Kidney (tissue), 14 donors: ENCODE data around the gene OTUD4. TPM values are rescaled to one million over a fixed set of nuclear protein-coding genes. Genes with fewer than 3 reads are reported as not detected.

Source experiments
- DNase-seq, 5 donors: peaks; one replicate each; pipeline ENCODE4 v3.0.0-alpha.2; 2013 to 2020
- FAIRE-seq: peaks from 2 replicates; lab custom pipeline; 2012; peaks lifted over from hg19 to GRCh38; lab: Jason Lieb, UNC
- H3K27ac ChIP-seq, 2 donors: one replicate each; pipeline ENCODE4 v1.7.0; 2013; ENCODE audit warnings: low read depth in 2 of 2, low read length in 2 of 2, inconsistent platforms in 1 of 2
- H3K27me3 ChIP-seq: one replicate; pipeline ENCODE4 v1.7.1; 2013; ENCODE audit warnings: low read length, inconsistent platforms; ENCODE audit not compliant: control insufficient read depth, insufficient read depth
- H3K36me3 ChIP-seq, 3 donors: one replicate each; pipeline versions ENCODE4 v1.7.0 to v1.7.1; 2013; ENCODE audit warnings: low read length in 3 of 3, control low read depth in 1 of 3, inconsistent platforms in 1 of 3; ENCODE audit not compliant: insufficient read depth in 3 of 3, control insufficient read depth in 2 of 3
- H3K4me1 ChIP-seq, 3 donors: one replicate each; pipeline versions ENCODE4 v1.7.0 to v1.7.1; 2013; ENCODE audit warnings: low read length in 3 of 3, inconsistent platforms in 1 of 3, low read depth in 1 of 3; ENCODE audit not compliant: control insufficient read depth in 2 of 3, insufficient read depth in 2 of 3
- H3K4me3 ChIP-seq, 3 donors: one replicate each; pipeline versions ENCODE4 v1.7.0 to v1.8.1; 2013; ENCODE audit warnings: low read length in 3 of 3, control low read depth in 1 of 3, inconsistent platforms in 1 of 3
- H3K9ac ChIP-seq, 3 donors: one replicate each; pipeline versions ENCODE4 v1.7.0 to v1.7.1; 2013; ENCODE audit warnings: low read length in 3 of 3, control low read depth in 1 of 3, inconsistent platforms in 1 of 3
- H3K9me3 ChIP-seq, 3 donors: one replicate each; pipeline versions ENCODE4 v1.7.0 to v1.7.1; 2013; ENCODE audit warnings: low read length in 3 of 3, control low read depth in 1 of 3, inconsistent platforms in 1 of 3; ENCODE audit not compliant: control insufficient read depth in 2 of 3, insufficient read depth in 1 of 3
- CTCF ChIP-seq: IDR thresholded peaks from 3 replicates; pipeline ENCODE4 v1.5.1; 2012; ENCODE audit warnings: mild to moderate bottlenecking, moderate library complexity, borderline replicate concordance; ENCODE audit not compliant: insufficient read depth; ENCODE audit errors: extremely low read depth
- intact Hi-C: fragments of 100-400 bp; cut with DNase I; formaldehyde crosslinking; loops from one replicate; pipeline ENCODE4 v1.11.1; 2022
- polyA plus RNA-seq: library from polyadenylated mRNA; stranded (reverse); fragments of 350-450 nt; fragmentation: Illumina TruSeq; extraction: RNeasy Lipid Tissue Mini Kit (QIAGEN cat#74804); gene quantifications from one replicate; pipeline ENCODE4 v1.2.3, GENCODE V29; 2014; ENCODE audit warnings: low read depth, low replicate concordance; ENCODE audit not compliant: insufficient read depth
- total RNA-seq: library from RNA; stranded (reverse); fragmentation: NEBNext Ultra II Directional; extraction: Animal tissue kit (Norgen Biotek cat#: 25700); gene quantifications from one replicate; pipeline ENCODE4 v1.2.1, GENCODE V29; 2021
- donor health status: control.
- donor health status: control.
- donor health status: control.
- donor health status: control.
- donor health status: control.
- donor health status: DM: yes; HTN: yes; CAD: no.
- donor health status: Normal renal cell carcinoma (clear cell type).

OTUD4 gene
- total and polyA plus RNA-seq, 2 donors from 2014 or later: 5.6 to 45.4 TPM

- TF ChIP-seq CTCF: no peak
- peak within 1 kb of the TSS; percentile 92 to 99 (median 97) for H3K4me3 ChIP-seq
- H3K9me3 ChIP-seq: peaks cover 0 to 1% (median 0%) of the 10 kb centered on the region in 3 donors
- peak; percentile 96 to 99 (median 98) for DNase-seq
- no peaks in the 10 kb centered on the region for H3K27me3 ChIP-seq
- FAIRE-seq: peak; percentile 83
- intact Hi-C loops: no loop called here
- H3K36me3 ChIP-seq: peaks cover 6 to 12% (median 8%) of the 10 kb centered on the region in 3 donors
- H3K9ac ChIP-seq: peak within 1 kb of the TSS; percentile 97 to 99 (median 98)
- H3K4me1 ChIP-seq: peaks cover 0 to 11% (median 10%) of the 10 kb centered on the region in 3 donors
- H3K27ac ChIP-seq: peak within 1 kb of the TSS; percentile 90 to 92
These were observed 82.3 kb downstream of the OTUD4 start, which contains the start of the genes ABCE1 and ANAPC10 for GRCh38 chr4:145097821-145098674. ABCE1 (plus strand) TSS chr4:145098311; CDS start chr4:145104413, 6,102 bp downstream. ANAPC10 (minus strand) TSS chr4:145098196; CDS start chr4:145096099, 2,097 bp downstream.

GRCh38 chr4:145097331-145097820, 83.0 kb downstream of the OTUD4 start:
- Histone ChIP-seq H3K4me1 (peaks cover 0 to 11% (median 10%) of the 10 kb centered on the region in 3 donors), H3K9me3 (peaks cover 0 to 1% (median 0%) of the 10 kb centered on the region in 3 donors), H3K36me3 (peaks cover 6 to 13% (median 10%) of the 10 kb centered on the region in 3 donors), H3K9ac (peak overlapping the region; percentile 97 to 99 (median 98)), H3K4me3 (peak overlapping the region; percentile 92 to 99 (median 97)), H3K27me3 (no peaks in the 10 kb centered on the region), H3K27ac (peak overlapping the region in 1 of 2 donors; percentile 92)
- FAIRE-seq: no peak
- no peak for DNase-seq
- intact Hi-C loops: no loop called here
- TF ChIP-seq CTCF: no peak

DNA sequence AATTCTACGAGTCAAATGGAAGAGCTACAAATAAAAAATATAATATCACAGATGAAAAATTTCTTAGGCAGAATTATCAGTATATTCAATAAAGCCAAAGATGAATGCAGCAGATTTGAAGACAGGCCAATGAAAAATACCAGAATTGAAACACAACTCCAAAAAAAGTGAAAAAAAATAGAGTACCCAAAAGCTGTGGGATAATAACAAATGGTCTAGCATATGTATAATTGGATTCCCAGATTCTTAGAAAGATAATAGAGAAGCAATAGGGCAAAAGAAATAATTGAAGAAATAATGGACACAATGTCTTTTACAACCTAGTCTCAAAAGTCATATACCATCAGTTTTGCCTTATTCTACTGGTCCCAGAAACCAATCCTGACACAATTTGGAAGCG, 86.8 kb downstream of the OTUD4 start:
- Histone ChIP-seq H3K27me3 (no peaks in the 10 kb centered on the region), H3K27ac (no peak overlapping the region), H3K36me3 (peaks cover 11 to 21% (median 15%) of the 10 kb centered on the region in 3 donors), H3K4me1 (peaks cover 0 to 6% (median 5%) of the 10 kb centered on the region in 3 donors), H3K4me3 (no peak overlapping the region), H3K9ac (no peak overlapping the region), H3K9me3 (peaks cover 0 to 1% (median 0%) of the 10 kb centered on the region in 3 donors)
- TF ChIP-seq CTCF: no peak
- FAIRE-seq: no peak
- intact Hi-C loops: no loop called here
- peak in 1 of 5 donors; percentile 4 for DNase-seq
